GM23338 (cell line): Measurements from ENCODE around the gene HSP90B1. TPM values are rescaled to one million over a fixed set of nuclear protein-coding genes. Genes with fewer than 3 reads are reported as not detected.

Source experiments
- CREB1 ChIP-seq: fragments of 250-450 bp; sonication (Bioruptor Pico); IDR thresholded peaks from 2 replicates; pipeline ENCODE4 v1.5.0; 2020; ENCODE audit warnings: low read depth, mild to moderate bottlenecking, moderate library complexity
- CTCF ChIP-seq, 2 experiments: fragments of 200-600 bp in 1 of 2; sonication (generic) in 1 of 2; conservative IDR thresholded peaks; 2 replicates each; pipeline versions ENCODE4 v1.5.1 to v1.6.1; 2016 to 2017; ENCODE audit warnings: antibody characterized with exemption in 2 of 2, low read depth in 2 of 2, mild to moderate bottlenecking in 2 of 2, moderate library complexity in 1 of 2
- ETS1 ChIP-seq: IDR thresholded peaks from 2 replicates; pipeline ENCODE4 v1.6.1; 2016; ENCODE audit warnings: antibody characterized with exemption
- EZH2 ChIP-seq: fragments of 200-600 bp; sonication (generic); IDR thresholded peaks from one replicate; pipeline ENCODE4 v1.8.0; 2017; ENCODE audit warnings: antibody characterized with exemption, mild to moderate bottlenecking, low read depth; ENCODE audit not compliant: unreplicated experiment
- EZH2phosphoT487 ChIP-seq: fragments of 200-600 bp; sonication (generic); IDR thresholded peaks from one replicate; pipeline ENCODE4 v1.8.1; 2018; ENCODE audit warnings: antibody characterized with exemption; ENCODE audit not compliant: unreplicated experiment
- NANOG ChIP-seq: IDR thresholded peaks from 2 replicates; pipeline ENCODE4 v1.6.1; 2016; ENCODE audit warnings: antibody characterized with exemption, borderline replicate concordance
- REST ChIP-seq: IDR thresholded peaks from one replicate; pipeline ENCODE4 v1.6.1; 2018; ENCODE audit warnings: antibody characterized with exemption; ENCODE audit not compliant: unreplicated experiment
- ZNF114 ChIP-seq: fragments of 250-450 bp; sonication (Bioruptor Pico); IDR thresholded peaks from 2 replicates; pipeline ENCODE4 v1.5.0; 2020; ENCODE audit warnings: mild to moderate bottlenecking, moderate library complexity
- ZNF462 ChIP-seq: fragments of 250-450 bp; sonication (Bioruptor Pico); IDR thresholded peaks from 2 replicates; pipeline ENCODE4 v1.5.0; 2020; ENCODE audit warnings: mild to moderate bottlenecking, moderate library complexity
- polyA plus RNA-seq: library from polyadenylated mRNA; unstranded; fragments of >200 nt; fragmentation: Nextera tagmentation; extraction: Ambion mirVana; gene quantifications from 2 replicates; pipeline ENCODE4 v1.2.1, GENCODE V29; 2016
- total RNA-seq: library from RNA; depleted of rRNA; stranded (reverse); fragments of >200 nt; shearing (Covaris generic); gene quantifications from 2 replicates; pipeline ENCODE4 v1.2.3, GENCODE V29; 2014

The HSP90B1 gene
- total and polyA plus RNA-seq, 2 experiments from 2014 or later, result 605 to 1,312 TPM

GRCh38 chr12:103903993-103904392 is 26.2 kb upstream of the HSP90B1 start (continued):
- TF ChIP-seq ZNF462 (CRISPR knock-in tag), result no peak
- TF ChIP-seq CREB1 (CRISPR knock-in tag), result no peak
- TF ChIP-seq CTCF (conservative IDR thresholded peaks at IDR 0.05; ENCODE audit: low read depth in 2 of 2), result no peak
- no peak for TF ChIP-seq ZNF114 (CRISPR knock-in tag)
- TF ChIP-seq ETS1, result no peak
- TF ChIP-seq EZH2phosphoT487, result no peak
- TF ChIP-seq REST, result no peak
- TF ChIP-seq NANOG, result no peak
- TF ChIP-seq EZH2, result no peak
